G401.6 (cell line): Measurements from ENCODE around the gene OR6N1.

ENCODE experiments used
- FAIRE-seq: peaks from 2 replicates; lab custom pipeline; 2012; peaks lifted over from hg19 to GRCh38; lab: Jason Lieb, UNC

The OR6N1 gene

GRCh38 chr1:158771950-158772866, at the start of gene OR6N1:
Gene OR6N1, minus strand, starts transcription at chr1:158772195. Its CDS starts 5,513 bp downstream, at chr1:158766682.
- FAIRE-seq, result no peak

GRCh38 chr1:158821723-158822122, 49.7 kb upstream of the OR6N1 start:
- no peak for FAIRE-seq

GRCh38 chr1:158819461-158820443, 47.8 kb upstream of the OR6N1 start:
- no peak for FAIRE-seq

GRCh38 chr1:158818975-158819431, 47.0 kb upstream of the OR6N1 start:
- no peak for FAIRE-seq

GRCh38 chr1:158818560-158818959, 46.6 kb upstream of the OR6N1 start:
- no peak for FAIRE-seq

- FAIRE-seq, result no peak
Measured at GRCh38 chr1:158814970-158815369, 43.0 kb upstream of the OR6N1 start.

- no peak for FAIRE-seq
Measured at GRCh38 chr1:158813164-158813563, 41.2 kb upstream of the OR6N1 start.

GRCh38 chr1:158812336-158812735, 40.3 kb upstream of the OR6N1 start:
- FAIRE-seq, result no peak

GRCh38 chr1:158810311-158810710, 38.3 kb upstream of the OR6N1 start:
- FAIRE-seq, result no peak

- FAIRE-seq, result no peak
Measured at GRCh38 chr1:158809862-158810261, 37.9 kb upstream of the OR6N1 start.

- no peak for FAIRE-seq
Measured at GRCh38 chr1:158809256-158809655, 37.3 kb upstream of the OR6N1 start.

GRCh38 chr1:158806916-158807536, 35.0 kb upstream of the OR6N1 start:
- no peak for FAIRE-seq

- no peak for FAIRE-seq
Measured at GRCh38 chr1:158803678-158804077, 31.7 kb upstream of the OR6N1 start.

GRCh38 chr1:158801396-158801795, 29.4 kb upstream of the OR6N1 start:
- no peak for FAIRE-seq

- no peak for FAIRE-seq
Measured at GRCh38 chr1:158800526-158800925, 28.5 kb upstream of the OR6N1 start.

- FAIRE-seq, result no peak
Measured at GRCh38 chr1:158799689-158800088, 27.7 kb upstream of the OR6N1 start.

- FAIRE-seq, result no peak
Measured at GRCh38 chr1:158798531-158798930, 26.5 kb upstream of the OR6N1 start.

- no peak for FAIRE-seq
Measured at GRCh38 chr1:158794247-158794646, 22.3 kb upstream of the OR6N1 start.

- FAIRE-seq, result no peak
Measured at GRCh38 chr1:158793604-158794003, 21.6 kb upstream of the OR6N1 start.

- no peak for FAIRE-seq
Measured at GRCh38 chr1:158781104-158781503, 9.1 kb upstream of the OR6N1 start, which contains the start of gene OR6N2. Gene OR6N2, minus strand, starts transcription at chr1:158781204. Its CDS starts 3,569 bp downstream, at chr1:158777635.

- FAIRE-seq, result no peak
Measured at GRCh38 chr1:158754420-158754819, 17.6 kb downstream of the OR6N1 start, which contains the start of gene OR6K6. Gene OR6K6, plus strand, starts transcription at chr1:158754720. Its CDS starts 168 bp downstream, at chr1:158754888.

- FAIRE-seq, result no peak
Measured at GRCh38 chr1:158752155-158752712, 19.8 kb downstream of the OR6N1 start.
